ENCODE measurements around the gene HMGCL. TPM values are rescaled to one million over a fixed set of nuclear protein-coding genes. Genes with fewer than 3 reads are reported as not detected.

Gene HMGCL
- total RNA-seq, 3 donors from 2014 or later = 45.2 to 83.4 (median 62.6) TPM

GRCh38 chr1:23809751-23810171 is 15.5 kb downstream of the HMGCL start:
- TF ChIP-seq, protein P1, sequence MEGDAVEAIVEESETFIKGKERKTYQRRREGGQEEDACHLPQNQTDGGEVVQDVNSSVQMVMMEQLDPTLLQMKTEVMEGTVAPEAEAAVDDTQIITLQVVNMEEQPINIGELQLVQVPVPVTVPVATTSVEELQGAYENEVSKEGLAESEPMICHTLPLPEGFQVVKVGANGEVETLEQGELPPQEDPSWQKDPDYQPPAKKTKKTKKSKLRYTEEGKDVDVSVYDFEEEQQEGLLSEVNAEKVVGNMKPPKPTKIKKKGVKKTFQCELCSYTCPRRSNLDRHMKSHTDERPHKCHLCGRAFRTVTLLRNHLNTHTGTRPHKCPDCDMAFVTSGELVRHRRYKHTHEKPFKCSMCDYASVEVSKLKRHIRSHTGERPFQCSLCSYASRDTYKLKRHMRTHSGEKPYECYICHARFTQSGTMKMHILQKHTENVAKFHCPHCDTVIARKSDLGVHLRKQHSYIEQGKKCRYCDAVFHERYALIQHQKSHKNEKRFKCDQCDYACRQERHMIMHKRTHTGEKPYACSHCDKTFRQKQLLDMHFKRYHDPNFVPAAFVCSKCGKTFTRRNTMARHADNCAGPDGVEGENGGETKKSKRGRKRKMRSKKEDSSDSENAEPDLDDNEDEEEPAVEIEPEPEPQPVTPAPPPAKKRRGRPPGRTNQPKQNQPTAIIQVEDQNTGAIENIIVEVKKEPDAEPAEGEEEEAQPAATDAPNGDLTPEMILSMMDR (IDR thresholded peaks at IDR 0.05) = peak; percentile 82
- Histone ChIP-seq H3K4me3 (no peak overlapping the region), H3K36me3 (ENCODE audit: low read depth) (peaks cover 4% of the 10 kb centered on the region), H3K4me1 (ENCODE audit: low read depth) (peaks cover 13% of the 10 kb centered on the region), H3K9me3 (no peaks in the 10 kb centered on the region)
- ATAC-seq (peak; percentile 92), DNase-seq (peak; percentile 86 to 91 (median 88))
- intact Hi-C loops (cut with DNase I, micrococcal nuclease) = loop anchor here (5.0 to 10.0 kb wide), 3 partner anchors 55 to 215 kb away; partner anchors contain the start of gene FUCA1 (in 2 of the 2)

- TF ChIP-seq, protein P1 (IDR thresholded peaks at IDR 0.05) = no peak
- ATAC-seq (no peak), DNase-seq (no peak)
- Histone ChIP-seq H3K4me1 (ENCODE audit: low read depth) (peaks cover 13% of the 10 kb centered on the region), H3K4me3 (no peak overlapping the region), H3K36me3 (ENCODE audit: low read depth) (no peaks in the 10 kb centered on the region), H3K9me3 (no peaks in the 10 kb centered on the region)
- intact Hi-C loops (cut with DNase I, micrococcal nuclease) = loop anchor here in 1 of 2 donors (10.0 kb wide), 1 partner anchor 217 kb away; no protein-coding TSS in a partner anchor
Observed at GRCh38 chr1:23807453-23807852, 17.8 kb downstream of the HMGCL start.

DNA sequence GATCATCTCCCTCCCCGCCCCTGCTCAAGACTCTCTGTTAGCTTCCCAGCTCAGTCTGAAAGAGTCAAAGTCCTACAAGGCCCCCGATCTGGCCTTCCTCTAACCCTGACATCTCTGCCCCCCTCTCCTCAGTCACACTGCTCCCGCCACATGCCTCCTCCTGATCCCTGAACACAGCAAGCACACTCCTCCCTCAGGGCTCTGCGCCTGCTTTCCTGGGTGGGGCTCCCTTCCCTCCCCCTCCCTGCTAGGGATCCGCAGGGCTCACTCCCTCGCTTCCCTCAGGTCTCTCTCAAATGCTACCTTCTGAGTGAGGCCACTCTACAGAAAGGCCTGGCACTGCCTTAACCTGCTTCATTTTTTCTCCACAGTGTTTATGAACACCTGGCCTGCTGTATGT is 18.9 kb downstream of the HMGCL start:
- intact Hi-C loops (cut with DNase I, micrococcal nuclease) = loop anchor here in 1 of 2 donors (10.0 kb wide), 1 partner anchor 219 kb away; no protein-coding TSS in a partner anchor
- Histone ChIP-seq H3K36me3 (ENCODE audit: low read depth) (no peaks in the 10 kb centered on the region), H3K9me3 (no peaks in the 10 kb centered on the region), H3K4me3 (no peak overlapping the region), H3K4me1 (ENCODE audit: low read depth) (peaks cover 18% of the 10 kb centered on the region)
- DNase-seq (peak in 1 of 3 donors; percentile 16), ATAC-seq (no peak)
- TF ChIP-seq, protein P1 (IDR thresholded peaks at IDR 0.05) = no peak

DNA sequence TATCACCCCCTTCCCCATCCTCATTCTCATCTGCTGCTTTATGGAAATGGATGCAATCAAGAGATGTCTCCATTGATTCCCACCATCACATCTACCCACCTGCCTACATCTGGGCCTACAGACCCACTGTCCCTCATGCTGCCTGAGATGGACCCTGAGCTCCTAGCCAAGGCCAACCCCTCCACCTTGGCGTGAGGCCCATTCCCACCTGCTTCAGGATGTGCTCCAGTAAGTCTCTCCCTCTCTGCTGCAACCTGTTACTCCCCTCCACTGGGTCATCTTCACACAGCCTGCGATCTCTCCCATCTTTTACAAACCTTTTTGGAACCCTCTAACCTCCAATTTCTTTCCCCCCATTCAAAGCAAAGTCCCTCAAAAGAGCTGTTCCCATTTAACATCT is 20.2 kb downstream of the HMGCL start:
- TF ChIP-seq, protein P1 (IDR thresholded peaks at IDR 0.05) = no peak
- intact Hi-C loops (cut with DNase I, micrococcal nuclease) = loop anchor here in 1 of 2 donors (10.0 kb wide), 1 partner anchor 220 kb away; no protein-coding TSS in a partner anchor
- ATAC-seq (no peak), DNase-seq (no peak)
- Histone ChIP-seq H3K4me3 (no peak overlapping the region), H3K36me3 (ENCODE audit: low read depth) (no peaks in the 10 kb centered on the region), H3K9me3 (no peaks in the 10 kb centered on the region), H3K4me1 (ENCODE audit: low read depth) (peaks cover 9% of the 10 kb centered on the region)

DNA sequence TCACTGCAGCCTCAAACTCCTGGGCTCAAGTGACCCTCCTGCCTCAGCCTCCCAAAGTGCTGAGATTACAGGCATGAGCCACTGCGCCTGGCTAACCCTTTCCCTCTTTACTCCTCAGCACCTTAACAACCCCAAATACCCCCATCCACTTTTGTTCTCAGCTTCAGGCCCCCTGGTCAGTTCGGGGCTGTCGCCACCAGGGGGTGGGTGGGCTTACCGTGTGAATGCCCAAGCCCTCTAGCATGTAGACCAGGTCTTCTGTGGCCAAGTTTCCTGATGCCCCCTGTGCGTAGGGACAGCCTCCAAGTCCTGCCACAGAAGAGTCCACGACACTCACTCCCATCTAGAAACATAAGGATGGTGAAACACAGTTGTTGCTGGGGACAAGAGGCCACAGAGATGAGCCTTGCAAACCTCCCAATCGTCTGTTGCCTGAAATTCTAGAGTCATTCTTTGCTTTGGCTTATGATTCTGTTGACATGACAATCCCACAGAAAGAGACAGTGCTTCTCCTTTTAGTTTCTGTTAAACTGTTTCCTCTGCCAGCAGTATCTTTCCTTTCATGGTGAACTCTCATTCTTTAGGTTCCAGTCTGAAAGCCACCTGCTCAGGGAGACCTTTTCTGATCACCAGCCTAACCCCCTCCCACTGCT is 20.9 kb downstream of the HMGCL start:
- Histone ChIP-seq H3K9me3 (no peaks in the 10 kb centered on the region), H3K4me3 (no peak overlapping the region), H3K36me3 (ENCODE audit: low read depth) (no peaks in the 10 kb centered on the region), H3K4me1 (ENCODE audit: low read depth) (peaks cover 13% of the 10 kb centered on the region)
- TF ChIP-seq, protein P1 (IDR thresholded peaks at IDR 0.05) = no peak
- ATAC-seq (no peak), DNase-seq (no peak)
- intact Hi-C loops (cut with DNase I, micrococcal nuclease) = loop anchor here in 1 of 2 donors (10.0 kb wide), 1 partner anchor 220 kb away; no protein-coding TSS in a partner anchor
